Lung (tissue), 12 donors: Measurements from ENCODE around the gene PYROXD2. TPM values are rescaled to one million over a fixed set of nuclear protein-coding genes. Genes with fewer than 3 reads are reported as not detected.

Experiments
- ATAC-seq: fragments of 200-7000 bp; cut with Tn5 transposase; one replicate; pipeline ENCODE4 v1.9.1; 2020; ENCODE audit warnings: moderate number of reproducible peaks; ENCODE audit not compliant: insufficient read depth, low FRiP score
- DNase-seq, 3 donors: peaks; one replicate each; pipeline ENCODE4 v3.0.0-alpha.2; 2013 to 2017
- H3K27ac ChIP-seq, 2 donors: one replicate each; pipeline ENCODE4 v1.5.1; 2013; ENCODE audit warnings: mild to moderate bottlenecking in 2 of 2, moderate library complexity in 2 of 2, control low read depth in 1 of 2, inconsistent platforms in 1 of 2, low read depth in 1 of 2, low read length in 1 of 2
- H3K27me3 ChIP-seq, 3 donors: one replicate each; pipeline ENCODE4 v1.5.1; 2013; ENCODE audit warnings: low read length in 2 of 3; ENCODE audit not compliant: control insufficient read depth in 3 of 3, insufficient read depth in 3 of 3
- H3K36me3 ChIP-seq, 4 donors: one replicate each; pipeline ENCODE4 v1.5.1; 2013; ENCODE audit warnings: low read length in 4 of 4, mild to moderate bottlenecking in 1 of 4, moderate library complexity in 1 of 4; ENCODE audit not compliant: control insufficient read depth in 4 of 4, insufficient read depth in 4 of 4
- H3K4me1 ChIP-seq, 5 donors: one replicate each; pipeline ENCODE4 v1.5.1; 2013; ENCODE audit warnings: low read length in 5 of 5, mild to moderate bottlenecking in 2 of 5, moderate library complexity in 1 of 5; ENCODE audit not compliant: control insufficient read depth in 5 of 5, insufficient read depth in 5 of 5
- H3K4me3 ChIP-seq: one replicate; pipeline ENCODE4 v1.5.1; 2013; ENCODE audit warnings: mild to moderate bottlenecking, control low read depth, moderate library complexity
- H3K9ac ChIP-seq, 2 donors: one replicate each; pipeline ENCODE4 v1.5.1; 2013; ENCODE audit warnings: low read length in 2 of 2, control low read depth in 1 of 2; ENCODE audit not compliant: insufficient read depth in 1 of 2
- H3K9me3 ChIP-seq, 4 donors: one replicate each; pipeline ENCODE4 v1.5.1; 2013; ENCODE audit warnings: low read length in 3 of 4, mild to moderate bottlenecking in 1 of 4, moderate library complexity in 1 of 4; ENCODE audit not compliant: control insufficient read depth in 4 of 4, insufficient read depth in 3 of 4
- WGBS, 2 donors: extraction: QIAGEN DNeasy Blood & Tissue Kit; methylation state at CpG; one replicate each; pipeline ENCODE4 v1.1.7; 2013; 5-methylcytosine and 5-hydroxymethylcytosine counted together
- polyA plus RNA-seq, 2 donors: library from polyadenylated mRNA; stranded (reverse); fragments of 200-250 nt; gene quantifications; one replicate each; pipeline ENCODE4 v1.2.1, GENCODE V29; 2013
- total RNA-seq, 2 donors: library from RNA; depleted of rRNA in 1 of 2; stranded (reverse); fragments of >200 nt in 1 of 2; gene quantifications; one replicate each; pipeline ENCODE4 v1.2.1, GENCODE V29; 2014 to 2021
- TF ChIP-seq, protein P1 (sequence below): IDR thresholded peaks from 2 replicates; pipeline ENCODE4 v1.5.1; 2012; ENCODE audit warnings: mild to moderate bottlenecking; ENCODE audit errors: control extremely low read depth, extremely low read depth
- donor health status: control.
- donor health status: control.
- donor health status: Bipolar disorder and iron deficiency.
- donor health status: healthy.
- donor health status: DM: yes; HTN: yes; CAD: no.

Gene PYROXD2
- total and polyA plus RNA-seq, 4 donors = 2.3 to 16.8 (median 7.5) TPM

DNA sequence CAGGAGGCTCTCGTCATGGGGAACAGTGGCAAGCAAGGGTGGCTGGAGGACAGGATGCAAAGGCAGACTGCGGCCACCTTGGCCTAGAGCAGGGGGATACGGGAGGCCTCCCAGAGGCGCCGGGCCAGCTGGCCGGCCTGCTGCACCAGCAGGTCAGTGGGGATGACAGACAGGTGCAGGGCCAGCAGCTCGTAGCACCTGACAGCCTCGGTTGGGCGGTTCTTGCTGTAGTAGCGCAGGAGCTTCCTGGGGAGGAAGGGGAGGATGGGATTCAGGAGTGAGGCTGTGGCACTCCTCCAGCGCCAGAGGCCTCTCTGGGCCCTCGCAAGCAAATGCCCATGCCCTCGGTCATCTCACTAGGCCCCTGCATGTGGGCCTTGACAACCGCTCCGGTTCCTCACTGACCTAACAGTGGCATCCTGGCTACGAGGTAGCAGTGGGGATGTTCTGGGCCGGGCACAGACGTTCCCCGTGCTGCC, 2.5 kb upstream of the PYROXD2 start:
- Histone ChIP-seq H3K4me3 (no peak overlapping the region), H3K27ac (no peak overlapping the region), H3K9me3 (no peaks in the 10 kb centered on the region), H3K9ac (no peak overlapping the region), H3K4me1 (peaks cover 4 to 23% (median 11%) of the 10 kb centered on the region in 5 donors), H3K36me3 (peaks cover 0 to 45% (median 10%) of the 10 kb centered on the region in 4 donors), H3K27me3 (no peaks in the 10 kb centered on the region)
- ATAC-seq = no peak
- no peak for DNase-seq
- TF ChIP-seq, protein P1, sequence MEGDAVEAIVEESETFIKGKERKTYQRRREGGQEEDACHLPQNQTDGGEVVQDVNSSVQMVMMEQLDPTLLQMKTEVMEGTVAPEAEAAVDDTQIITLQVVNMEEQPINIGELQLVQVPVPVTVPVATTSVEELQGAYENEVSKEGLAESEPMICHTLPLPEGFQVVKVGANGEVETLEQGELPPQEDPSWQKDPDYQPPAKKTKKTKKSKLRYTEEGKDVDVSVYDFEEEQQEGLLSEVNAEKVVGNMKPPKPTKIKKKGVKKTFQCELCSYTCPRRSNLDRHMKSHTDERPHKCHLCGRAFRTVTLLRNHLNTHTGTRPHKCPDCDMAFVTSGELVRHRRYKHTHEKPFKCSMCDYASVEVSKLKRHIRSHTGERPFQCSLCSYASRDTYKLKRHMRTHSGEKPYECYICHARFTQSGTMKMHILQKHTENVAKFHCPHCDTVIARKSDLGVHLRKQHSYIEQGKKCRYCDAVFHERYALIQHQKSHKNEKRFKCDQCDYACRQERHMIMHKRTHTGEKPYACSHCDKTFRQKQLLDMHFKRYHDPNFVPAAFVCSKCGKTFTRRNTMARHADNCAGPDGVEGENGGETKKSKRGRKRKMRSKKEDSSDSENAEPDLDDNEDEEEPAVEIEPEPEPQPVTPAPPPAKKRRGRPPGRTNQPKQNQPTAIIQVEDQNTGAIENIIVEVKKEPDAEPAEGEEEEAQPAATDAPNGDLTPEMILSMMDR = no peak
- 96 to 97% methylated on average over 19 of the region's 19 CpGs for WGBS, 2 donors

DNA sequence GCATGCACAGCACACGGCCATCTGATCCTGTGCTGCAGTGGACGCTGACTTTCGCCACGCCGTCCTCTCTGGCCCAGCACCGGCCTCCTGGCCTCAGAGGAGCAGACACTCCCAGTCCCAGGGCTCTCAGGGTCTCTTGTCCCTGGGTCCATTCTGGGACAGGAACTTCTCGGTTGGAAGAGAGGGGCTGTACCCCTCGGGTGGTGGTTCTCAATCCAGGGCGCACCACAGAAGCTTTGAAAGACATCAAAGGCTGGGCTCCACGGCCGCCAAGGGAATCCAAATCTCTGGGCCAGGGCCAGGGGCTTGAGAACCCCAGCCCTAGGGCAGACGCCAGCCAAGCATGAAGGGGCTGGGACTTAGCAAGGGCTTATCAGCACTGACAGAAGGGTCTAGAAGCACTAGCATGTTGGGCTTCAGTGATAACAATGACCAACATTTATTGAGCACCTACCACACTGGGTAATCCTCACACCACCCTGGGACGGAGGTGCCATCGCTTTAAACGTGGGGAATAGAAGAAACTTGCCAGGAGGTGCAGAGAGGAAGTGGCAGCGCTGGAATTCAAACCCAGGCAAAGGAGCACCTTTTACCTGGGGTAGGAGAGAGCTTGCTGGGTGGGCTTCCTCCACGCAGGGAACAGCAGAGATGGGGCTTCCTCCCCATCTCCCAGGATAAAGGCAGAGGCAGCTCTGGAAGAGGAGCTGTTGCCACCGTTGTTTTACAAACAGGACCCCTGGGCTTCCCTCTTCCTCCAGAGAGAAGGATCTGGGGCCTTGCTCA, 1.8 kb upstream of the PYROXD2 start:
- Histone ChIP-seq H3K4me3 (no peak overlapping the region), H3K9me3 (no peaks in the 10 kb centered on the region), H3K4me1 (peaks cover 4 to 31% (median 15%) of the 10 kb centered on the region in 5 donors), H3K36me3 (peaks cover 0 to 42% (median 10%) of the 10 kb centered on the region in 4 donors), H3K9ac (no peak overlapping the region), H3K27ac (no peak overlapping the region), H3K27me3 (no peaks in the 10 kb centered on the region)
- TF ChIP-seq, protein P1 = no peak
- WGBS, 2 donors = 94 to 95% methylated on average over 18 of the region's 18 CpGs
- no peak for ATAC-seq
- no peak for DNase-seq

DNA sequence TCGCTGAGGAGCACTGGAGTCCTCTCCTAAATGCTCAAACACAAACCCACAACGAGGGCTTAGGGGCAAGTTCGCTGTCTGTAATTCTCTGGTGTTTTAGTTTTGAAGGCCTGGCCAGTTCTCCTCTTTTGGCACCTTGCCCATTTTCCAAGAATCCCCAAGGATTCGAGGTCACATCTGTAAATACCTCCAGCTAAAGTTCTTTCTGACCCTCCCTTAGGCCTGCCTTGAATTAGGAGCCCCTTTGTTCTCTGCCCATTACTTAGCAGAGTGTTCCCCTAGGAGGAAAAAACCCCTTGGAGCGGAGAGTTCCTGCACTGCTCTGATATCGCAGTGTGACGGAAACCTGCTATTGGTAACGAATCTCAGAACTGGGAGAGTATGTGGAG, 743 bp upstream of the PYROXD2 start:
- Histone ChIP-seq H3K9ac (no peak overlapping the region), H3K27me3 (no peaks in the 10 kb centered on the region), H3K27ac (peak overlapping the region in 1 of 2 donors; percentile 88), H3K9me3 (no peaks in the 10 kb centered on the region), H3K4me1 (peaks cover 4 to 41% (median 17%) of the 10 kb centered on the region in 5 donors), H3K36me3 (peaks cover 0 to 40% (median 12%) of the 10 kb centered on the region in 4 donors), H3K4me3 (no peak overlapping the region)
- ATAC-seq = no peak
- peak in 2 of 3 donors; percentile 48 to 54 for DNase-seq
- 75 to 83% methylated on average over 8 of the region's 8 CpGs for WGBS, 2 donors
- TF ChIP-seq, protein P1 = no peak
